ENCODE measurements around the gene DLAT.
"Not testable (repeated sequence)": the region's sequence is repeated elsewhere in the genome, so short reads cannot be mapped to it uniquely, and the experiment has no call there.

DLAT gene

DNA sequence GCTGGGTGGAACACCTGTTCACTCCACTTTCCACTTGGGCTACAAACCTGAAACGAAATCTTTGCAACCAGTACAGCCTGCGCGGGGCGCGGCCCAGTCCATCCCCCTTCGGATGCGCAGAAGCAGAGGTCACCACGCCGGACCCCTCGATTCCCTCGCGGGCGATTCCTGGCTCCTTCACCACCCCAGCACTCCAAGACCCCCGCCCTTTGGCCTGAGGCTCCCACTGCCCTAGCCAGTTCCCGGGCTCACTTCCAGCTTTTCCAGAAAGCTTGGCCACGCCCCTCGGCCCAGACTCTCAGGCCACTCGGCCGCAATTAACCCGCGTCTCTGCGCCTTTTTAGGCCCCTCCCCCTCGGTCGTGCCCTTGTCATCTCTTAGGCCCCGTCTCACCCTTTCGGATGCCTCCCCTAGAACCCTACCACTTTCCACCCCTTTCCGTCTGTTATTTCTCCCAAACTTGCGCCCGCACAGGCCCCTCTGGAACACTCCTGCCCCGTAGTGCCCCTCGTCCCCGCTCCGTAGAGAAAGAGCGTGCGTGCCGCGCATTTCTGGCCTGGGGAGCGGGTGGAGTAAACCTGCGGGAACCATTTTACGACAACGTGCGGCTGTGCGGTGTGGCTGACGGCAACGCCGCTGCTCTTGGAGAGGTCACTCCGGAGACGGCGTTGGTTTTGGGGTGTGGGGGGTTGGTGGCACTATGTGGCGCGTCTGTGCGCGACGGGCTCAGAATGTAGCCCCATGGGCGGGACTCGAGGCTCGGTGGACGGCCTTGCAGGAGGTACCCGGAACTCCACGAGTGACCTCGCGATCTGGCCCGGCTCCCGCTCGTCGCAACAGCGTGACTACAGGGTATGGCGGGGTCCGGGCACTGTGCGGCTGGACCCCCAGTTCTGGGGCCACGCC is at the start of gene DLAT:
TSS of gene DLAT (plus strand) at position 636 of the 906 bp plus-strand sequence. CDS start at position 701, 65 bp downstream.
- peak; percentile 84 to 86 for DNase-seq

DNA sequence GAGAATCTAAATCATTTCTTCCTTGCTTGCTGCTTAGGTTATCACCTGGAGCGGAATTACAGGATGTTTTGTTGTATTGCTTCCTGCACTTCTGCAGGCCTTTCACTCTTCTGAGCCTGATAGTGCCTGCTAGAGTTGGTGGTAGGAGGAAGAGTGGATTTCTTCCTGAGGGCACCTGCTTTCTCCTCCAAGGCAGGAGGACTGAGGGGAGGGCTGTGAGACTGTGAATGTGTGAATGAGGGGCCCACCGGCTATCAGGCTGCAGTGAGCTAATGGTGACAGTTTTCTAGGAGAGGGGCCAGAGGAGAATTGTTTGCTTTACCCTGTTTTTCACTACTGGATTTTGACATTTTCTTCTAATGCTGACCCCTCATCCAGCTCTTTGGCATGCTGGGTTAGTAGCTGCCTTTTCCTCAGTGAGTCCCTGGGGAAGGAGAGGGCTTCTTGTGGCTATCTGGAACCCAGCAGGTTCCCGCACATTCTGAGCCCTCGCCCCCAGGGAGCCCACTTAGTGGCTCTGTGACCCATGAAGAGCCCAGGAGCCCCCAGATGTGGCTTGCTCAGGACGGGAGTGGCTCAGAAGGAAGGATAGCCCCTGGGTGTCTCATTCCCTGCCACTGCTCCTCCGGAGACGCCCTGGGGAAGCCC is 49.0 kb upstream of the DLAT start:
- no peak for DNase-seq

DNA sequence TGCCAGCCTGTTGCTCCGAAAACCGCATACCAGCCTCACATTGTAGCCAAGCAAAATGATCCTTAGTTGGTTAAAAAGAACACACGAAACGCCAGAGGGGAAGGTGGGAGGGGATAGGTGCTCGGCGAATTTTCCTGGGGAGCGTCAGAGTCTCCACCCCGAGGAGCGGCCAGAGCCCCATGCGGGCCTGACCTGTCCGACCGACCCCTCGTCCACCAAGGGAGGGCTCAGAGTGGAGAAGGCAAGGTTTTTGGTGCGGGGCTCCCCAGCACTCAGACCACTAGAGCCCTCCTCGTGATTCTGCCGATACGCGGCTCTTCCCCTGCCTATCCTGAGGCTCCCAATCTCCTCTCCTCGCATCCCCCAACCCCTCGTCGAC is 48.5 kb upstream of the DLAT start:
- no peak for DNase-seq

DNA sequence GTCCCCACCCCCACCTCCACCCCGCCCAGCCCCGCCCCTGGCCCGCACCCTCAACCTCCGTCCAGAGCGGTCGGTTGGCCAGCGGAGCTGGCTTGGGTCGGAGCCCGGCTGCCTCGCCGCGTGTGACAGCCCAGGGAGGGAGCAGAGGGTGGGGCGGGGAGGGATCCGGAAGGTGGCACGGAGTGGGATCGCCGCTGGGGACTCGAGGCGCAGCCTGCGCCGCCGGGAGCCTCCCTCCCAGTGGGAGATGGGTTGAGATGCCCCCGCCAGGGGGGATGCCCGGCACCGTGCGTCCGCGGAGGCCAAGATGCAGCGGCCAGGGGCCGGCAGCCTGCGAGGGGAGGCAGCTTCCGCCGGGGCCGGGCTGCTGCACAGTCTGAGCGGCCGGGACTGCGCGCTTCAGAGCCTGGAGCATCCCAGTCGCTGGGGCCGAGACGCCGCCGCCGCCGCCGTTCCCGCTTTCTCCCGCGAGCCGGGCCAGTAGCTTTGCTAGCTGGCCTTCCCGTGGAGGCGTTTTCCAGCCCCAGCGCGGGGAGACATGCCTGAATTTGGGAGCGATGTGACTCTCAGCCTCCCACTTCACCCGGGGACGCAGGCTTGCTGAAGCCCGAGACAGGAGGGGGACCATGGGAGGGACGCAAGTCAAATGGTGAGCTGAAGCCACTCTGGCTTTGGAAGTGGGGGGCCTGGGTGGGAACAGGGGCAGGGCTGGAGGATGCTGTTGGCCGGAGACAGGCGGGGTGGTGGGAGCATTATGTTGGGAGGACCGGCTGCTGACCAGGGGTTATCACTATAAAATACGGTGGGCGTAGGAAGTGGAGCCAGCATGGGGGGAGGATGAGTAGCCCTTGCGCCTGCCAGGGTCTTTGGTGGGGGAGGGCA is 47.8 kb upstream of the DLAT start:
- DNase-seq, result peak in 1 of 2 donors; percentile 6

DNA sequence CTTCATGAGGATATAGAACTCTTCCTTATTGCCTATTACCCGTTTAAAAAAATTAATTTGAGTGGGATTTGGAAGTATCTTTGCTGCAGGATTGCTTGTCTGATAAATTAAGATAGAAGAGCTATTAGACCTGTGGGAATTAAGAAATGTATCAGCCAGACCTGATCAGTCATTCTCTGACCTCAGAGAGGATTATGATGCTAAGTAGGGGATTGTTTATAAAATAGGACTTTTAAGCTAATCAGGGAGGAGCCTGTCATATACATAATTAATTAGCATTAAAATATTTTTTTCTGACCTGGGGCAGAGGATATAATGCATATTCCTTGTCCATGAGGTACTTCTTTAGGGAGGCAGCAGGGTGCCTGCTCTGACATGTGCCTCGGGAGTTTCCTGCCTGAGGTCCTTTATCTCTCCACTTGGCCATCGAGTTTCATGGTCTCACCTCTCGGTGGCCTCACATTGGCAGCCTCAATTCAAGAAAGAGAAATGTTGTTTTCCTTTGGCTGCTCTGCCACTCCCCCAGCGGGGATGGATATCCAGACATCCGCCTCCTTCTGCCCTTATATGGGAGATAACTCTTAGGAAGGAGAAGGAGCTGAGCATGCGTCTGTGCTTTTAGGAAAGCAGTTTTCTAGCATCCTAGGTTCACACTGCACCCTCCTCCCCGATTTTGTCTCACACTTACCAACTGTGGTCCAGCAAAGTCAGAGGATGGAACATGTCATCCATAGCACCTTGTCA is 47.0 kb upstream of the DLAT start:
- no peak for DNase-seq

DNA sequence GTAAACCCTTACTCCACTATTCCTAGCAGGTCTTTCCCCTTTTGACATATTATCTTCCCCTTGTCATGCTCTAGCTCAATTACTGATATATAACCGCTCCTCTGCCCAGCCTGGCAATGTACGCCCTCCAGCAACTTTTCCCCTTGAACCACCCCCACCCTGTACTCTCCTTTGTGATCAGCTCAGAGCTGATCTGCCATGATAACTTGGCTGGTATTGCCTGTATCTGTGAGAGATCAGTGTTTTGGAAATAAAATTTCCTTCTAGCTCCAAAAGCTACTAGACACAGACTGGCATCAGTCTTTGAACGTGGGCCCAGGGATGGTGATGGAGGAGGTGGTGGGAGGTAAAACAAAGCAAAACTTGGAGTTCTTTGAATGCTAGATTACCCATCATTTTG is 45.1 kb upstream of the DLAT start:
- DNase-seq, result no peak

DNA sequence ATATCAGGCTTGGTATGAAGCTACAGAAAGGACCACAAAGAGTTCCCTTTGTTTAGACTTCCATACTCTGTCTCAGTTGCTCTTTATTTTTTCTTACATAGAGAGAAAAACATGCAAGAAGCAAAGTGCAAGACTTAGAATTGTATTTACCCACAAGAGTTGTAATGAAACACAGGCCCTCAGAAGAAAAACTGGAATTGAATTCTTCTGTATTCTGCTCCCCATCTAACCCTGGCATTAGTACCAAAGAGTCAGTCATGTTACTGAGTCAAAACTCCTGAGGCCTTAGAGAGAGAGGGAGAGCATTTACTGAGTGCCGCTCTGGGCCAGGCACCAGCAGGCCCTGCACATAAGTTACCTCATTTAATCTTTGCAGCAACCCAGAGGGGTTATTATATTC is 43.9 kb upstream of the DLAT start:
- DNase-seq, result no peak

DNA sequence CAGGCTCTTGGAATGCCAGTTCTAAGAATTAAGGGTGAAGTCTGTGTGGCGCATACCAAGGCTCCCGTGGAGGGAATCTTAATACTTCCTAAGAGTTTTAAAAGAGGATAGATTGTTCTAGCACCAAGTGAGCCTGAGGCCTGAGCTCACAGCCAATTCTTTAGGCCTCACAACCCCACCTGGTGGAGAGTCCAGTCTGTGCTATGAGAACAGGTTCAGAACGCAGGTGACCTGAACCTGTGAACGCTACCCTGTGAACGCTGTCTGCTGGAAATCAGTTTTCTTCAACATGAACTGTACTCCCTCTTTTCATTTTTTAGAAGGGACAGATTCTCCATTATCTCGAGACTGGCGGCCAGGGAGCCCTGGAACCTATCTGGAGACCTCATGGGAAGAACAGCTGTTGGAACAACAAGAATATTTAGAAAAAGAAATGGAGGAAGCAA is 43.2 kb upstream of the DLAT start:
- DNase-seq, result peak; percentile 47 to 54

DNA sequence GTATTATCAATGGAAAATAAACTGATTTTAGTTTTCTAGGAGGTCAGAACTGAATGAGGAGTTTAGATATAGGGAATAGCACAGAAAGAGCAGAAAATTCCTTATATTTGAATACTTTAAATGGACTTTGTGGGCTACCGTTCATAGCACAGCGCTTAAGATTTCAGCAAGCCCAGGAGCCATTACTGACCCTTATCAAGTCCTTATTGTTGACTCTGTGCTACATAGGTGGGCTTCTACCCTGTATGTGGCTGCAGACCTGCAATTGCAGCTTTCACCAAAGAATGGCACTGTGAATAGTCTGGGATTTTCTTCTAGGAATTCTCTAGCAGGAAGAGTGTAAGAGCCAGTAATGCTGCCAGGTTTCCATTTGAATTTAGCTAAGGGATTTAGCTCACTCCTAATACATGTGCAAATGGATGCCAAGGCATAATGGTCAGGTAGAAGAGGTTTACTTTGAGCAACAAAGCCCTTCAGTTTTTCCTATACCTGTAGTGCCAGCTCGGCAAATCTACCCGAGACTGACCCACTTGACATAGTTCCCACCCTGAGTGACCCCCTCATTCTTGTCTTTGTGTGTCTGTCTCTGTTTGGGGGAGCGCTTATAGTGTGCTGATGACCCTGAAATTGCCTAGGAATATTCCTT is 42.5 kb upstream of the DLAT start:
- DNase-seq, result no peak

DNA sequence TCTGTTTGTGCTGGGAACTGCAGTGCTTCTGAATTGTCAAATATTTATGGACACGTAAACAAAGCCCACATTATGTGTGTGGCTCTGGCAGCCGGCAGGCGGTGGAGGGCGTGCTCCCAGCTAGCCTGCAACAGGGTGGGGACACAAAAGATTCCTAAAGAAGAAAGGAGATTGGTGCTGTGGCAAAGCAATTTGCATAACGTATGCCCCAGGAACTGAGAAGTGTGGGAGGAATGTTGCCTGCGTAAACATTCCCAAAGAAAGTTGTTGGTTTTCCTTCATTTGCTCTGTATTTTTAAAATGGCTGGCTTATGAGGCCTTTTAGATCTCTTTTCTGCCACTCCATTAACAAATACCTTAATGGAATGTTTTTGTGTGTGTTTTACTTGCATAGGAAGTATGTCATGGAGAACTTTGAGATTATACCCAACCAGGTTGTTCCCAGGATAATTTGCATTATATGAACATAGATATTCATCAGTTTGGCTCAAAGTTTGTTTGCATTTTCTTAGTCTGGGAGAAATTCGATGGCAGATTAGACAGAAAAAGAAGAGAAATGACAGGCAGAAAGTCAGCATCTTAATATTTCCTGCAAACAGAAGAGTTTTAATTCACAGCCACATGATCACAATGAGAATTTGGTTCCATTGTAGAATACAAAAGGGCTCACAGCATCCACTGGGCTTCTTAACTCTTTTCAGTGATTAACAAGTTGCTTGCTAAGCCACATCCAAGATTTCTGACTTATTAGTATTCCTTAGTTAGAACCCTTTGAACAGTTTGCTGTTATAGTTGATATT is 41.8 kb upstream of the DLAT start:
- no peak for DNase-seq

DNA sequence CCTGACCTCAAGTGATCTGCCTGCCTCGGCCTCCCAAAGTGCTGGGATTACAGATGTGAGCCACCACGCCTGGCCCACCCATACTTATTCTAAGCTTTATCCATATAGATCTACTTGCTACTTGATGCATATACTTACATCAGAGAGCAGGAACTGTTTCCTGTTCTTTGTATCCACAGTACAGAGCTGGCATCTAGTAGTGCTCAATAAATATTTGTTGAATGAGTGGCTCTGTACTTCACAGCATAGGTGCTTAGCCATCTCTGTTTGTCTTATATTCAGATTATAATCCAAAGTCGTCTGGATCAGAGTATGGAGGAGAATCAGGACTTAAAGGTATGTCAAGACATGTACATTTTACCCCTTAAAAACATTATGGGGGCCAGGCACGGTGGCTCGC is 38.6 kb upstream of the DLAT start:
- no peak for DNase-seq

DNA sequence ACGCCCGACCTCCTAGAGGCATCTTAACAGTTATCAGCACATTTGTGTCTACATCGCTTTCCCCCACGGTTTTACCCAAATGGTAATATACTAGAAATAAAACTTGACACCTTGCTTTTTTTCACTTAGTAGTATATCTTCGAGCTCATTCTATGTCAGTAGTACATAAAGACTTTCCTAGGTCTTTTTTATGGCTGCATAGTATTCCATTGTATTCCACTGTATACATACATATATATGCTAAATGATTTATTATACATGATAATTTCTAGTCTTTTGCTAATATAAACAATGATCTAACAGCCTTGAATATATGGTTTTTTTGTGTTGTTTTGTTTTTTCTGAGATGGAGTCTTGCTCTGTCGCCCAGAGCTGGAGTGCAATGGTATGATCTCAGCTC is 34.8 kb upstream of the DLAT start:
- DNase-seq, result no peak

DNA sequence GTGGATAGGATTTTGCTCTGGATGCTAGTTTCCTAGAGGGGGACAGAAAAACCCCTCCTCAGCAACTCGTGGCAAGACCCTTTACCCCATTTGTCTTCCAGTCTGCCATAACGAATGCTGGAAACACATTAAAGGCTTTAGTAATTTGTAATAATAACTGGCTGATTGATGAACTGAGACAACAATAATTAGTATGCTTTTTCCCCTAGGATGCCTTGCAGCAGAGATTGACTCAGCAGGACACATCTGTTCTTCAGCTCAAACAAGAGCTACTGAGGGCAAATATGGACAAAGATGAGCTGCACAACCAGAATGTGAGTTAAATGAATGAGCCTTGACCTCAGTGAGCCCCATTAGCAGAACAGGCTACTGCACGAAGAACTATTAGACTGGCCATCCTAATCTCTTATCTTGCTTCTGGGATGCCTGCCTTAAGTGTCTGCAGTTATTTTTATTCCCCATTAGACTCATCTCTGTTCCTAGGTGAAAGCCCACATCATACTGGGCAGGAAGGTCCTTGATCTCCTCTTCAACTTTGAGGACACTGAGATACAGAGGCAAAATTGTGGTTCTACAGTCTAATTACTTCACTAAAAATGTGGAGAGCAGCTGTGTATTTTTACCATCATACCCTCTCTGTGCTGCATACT is 32.9 kb upstream of the DLAT start:
- DNase-seq, result no peak

DNA sequence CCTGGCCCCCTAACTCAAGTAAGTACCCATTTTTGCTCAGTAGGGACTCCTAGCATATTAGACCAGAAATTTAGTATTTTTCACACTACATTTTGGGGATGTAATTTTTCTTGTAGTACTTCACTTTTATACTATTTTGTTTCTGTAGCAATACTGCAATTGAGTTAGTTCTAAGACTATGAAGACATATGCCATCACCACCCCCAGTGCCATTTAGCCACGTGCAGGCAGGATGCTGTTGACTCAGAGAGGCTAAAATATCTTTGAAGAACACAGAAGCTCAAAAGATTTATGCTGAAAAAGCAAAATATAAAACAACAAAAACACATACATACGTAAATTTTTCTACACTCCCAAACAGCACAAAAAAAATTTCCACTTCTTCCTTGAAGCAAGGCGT is 29.1 kb upstream of the DLAT start:
- DNase-seq, result no peak

DNA sequence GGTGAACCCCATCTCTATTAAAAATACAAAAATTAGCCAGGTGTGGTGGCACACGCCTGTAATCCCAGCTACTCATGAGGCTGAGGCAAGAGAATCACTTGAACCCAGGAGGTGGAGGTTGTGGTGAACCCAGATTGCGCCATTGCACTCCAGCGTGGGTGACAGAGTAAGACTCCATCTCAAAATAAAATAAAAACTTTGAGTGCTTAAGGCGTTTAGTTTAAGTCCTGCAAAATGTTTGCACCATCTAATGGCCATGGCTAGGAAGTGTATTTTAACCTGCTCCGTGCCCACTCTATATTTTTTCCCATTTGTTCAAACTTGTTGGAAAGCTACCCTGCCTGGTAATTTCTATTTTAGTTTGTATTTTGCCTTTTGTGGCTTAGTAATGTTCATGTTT is 28.5 kb upstream of the DLAT start:
- not testable (repeated sequence) for DNase-seq

DNA sequence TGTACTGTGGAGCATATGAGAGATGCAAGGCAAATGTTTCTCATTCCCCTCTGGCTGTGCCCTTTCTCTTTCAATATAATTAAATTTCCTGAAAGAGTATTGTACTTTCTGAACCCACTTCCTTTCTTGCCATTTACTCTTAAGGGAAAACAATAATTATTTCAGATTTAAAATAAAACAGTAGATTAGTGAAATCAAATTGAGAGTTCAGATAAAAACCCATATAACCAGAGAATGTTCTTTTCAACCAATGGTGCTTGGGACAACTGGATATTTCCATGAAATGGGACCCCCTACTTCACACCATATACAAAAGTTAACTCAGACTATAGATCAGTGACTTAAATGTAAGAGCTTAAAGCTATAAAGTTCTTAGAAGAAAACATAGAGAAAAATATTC is 26.1 kb upstream of the DLAT start:
- no peak for DNase-seq

DNA sequence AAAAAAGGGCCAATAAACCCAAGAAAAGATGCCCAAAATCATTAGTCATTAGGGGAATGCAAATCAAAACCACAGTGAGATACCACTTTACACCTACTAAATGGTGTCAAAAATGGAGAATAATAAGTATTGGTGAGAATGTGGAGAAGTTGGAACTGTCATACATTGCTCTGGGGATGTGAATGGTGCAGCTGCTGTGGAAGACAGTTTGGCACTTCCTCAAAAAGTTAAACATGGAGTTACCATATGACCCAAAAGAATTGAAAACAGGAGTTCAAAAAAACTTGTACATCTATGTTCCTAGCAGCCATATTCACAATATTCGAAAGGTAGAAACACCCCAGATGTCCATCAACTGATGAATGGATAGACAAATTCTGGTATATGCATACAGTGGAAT is 24.5 kb upstream of the DLAT start:
- DNase-seq, result no peak

DNA sequence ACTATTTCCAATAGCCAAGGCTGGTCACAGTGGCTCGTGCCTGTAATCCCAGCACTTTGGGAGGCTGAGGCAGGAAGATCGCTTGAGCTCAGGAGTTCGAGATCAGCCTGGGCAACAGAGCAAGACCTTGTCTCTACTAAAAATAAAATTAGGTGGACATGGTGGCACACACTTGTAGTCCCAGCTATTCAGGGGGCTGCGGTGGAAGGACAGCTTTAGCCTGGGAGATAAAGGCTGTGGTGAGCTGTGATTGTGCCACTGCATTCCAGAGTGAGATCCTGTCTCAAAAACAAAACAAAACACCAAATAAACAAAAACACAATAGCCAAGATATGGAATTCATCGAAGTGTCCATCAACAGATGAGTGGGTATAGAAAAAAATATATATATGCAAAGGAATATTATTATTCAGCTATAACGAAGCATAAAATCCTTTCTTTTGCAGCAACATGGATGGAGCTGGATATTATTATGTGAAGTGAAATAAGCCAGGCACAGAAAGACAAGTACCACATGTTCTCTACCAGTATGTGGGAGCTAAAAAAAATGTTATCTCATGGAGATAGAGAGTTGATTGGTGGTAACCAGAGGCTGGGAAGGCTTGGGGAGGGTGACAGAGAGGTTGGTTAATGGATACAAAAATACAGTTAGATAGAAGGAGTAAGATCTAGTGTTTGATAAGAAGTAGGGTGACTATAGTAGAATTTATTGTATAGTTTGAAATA is 22.6 kb upstream of the DLAT start:
- DNase-seq, result no peak

DNA sequence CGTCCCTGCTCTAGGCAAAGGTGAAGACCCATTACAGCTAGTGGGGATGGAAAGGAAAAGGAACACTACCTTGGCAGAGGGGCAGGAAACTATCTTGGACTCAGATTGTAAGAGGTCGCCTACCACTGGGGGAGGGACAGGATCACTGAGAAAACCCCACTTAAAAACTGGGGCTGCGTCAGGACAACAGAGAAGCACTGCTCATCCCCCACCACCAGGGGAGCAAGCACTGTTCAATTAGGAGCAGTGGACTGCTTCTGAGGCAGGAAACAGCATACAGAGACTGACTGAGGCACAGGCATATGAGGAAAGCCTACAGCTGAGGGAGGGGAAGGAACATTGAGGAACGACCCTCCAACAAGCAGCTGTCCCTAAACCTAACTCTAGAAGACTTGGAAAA is 20.8 kb upstream of the DLAT start:
- DNase-seq, result peak; percentile 15 to 16
